Naive thymus-derived CD4-positive, alpha-beta T cell (primary cell): Measurements from ENCODE around the gene CELF5. TPM values are rescaled to one million over a fixed set of nuclear protein-coding genes. Genes with fewer than 3 reads are reported as not detected.
"Not testable (repeated sequence)": the region's sequence is repeated elsewhere in the genome, so short reads cannot be mapped to it uniquely, and the experiment has no call there.

Experiments used
- ATAC-seq: fragments of 150-1000 bp; cut with Tn5 transposase; 2 replicates; pipeline ENCODE4 v1.10.0; 2021; ENCODE audit warnings: mild to moderate bottlenecking, moderate library complexity
- CTCF ChIA-PET: fragments of 350-600 bp; sonication (Branson Sonifier 250); formaldehyde crosslinking; loops from one replicate; lab custom pipeline; 2021; ENCODE audit warnings: antibody characterized with exemption; lab: Charles Lee
- POLR2A ChIA-PET: fragments of 350-600 bp; sonication (Branson Sonifier 250); formaldehyde crosslinking; loops from one replicate; lab custom pipeline; 2021; ENCODE audit warnings: antibody characterized with exemption, inconsistent platforms; lab: Charles Lee
- DNase-seq, 9 donors: peaks; one replicate each; pipeline versions ENCODE4 v3.0.0 to v3.0.0-alpha.2; 2020 to 2022; ENCODE audit warnings: mixed read lengths in 1 of 9
- H3K27ac ChIP-seq: one replicate; pipeline ENCODE4 v1.7.0; 2013; ENCODE audit warnings: mild to moderate bottlenecking, low read depth, low read length, moderate library complexity
- H3K27me3 ChIP-seq, 2 donors: one replicate each; pipeline ENCODE4 v1.7.0; 2013; ENCODE audit warnings: low read length in 2 of 2, mild to moderate bottlenecking in 2 of 2, moderate library complexity in 2 of 2; ENCODE audit not compliant: control insufficient read depth in 2 of 2, insufficient read depth in 2 of 2
- H3K36me3 ChIP-seq, 3 experiments: 1 replicate in 2 of 3; 2 replicates in 1 of 3; pipeline ENCODE4 v1.7.0; 2013; ENCODE audit warnings: low read length in 3 of 3, mild to moderate bottlenecking in 3 of 3, moderate library complexity in 1 of 3; ENCODE audit not compliant: insufficient read depth in 3 of 3, control insufficient read depth in 2 of 3
- H3K4me1 ChIP-seq, 2 donors: one replicate each; pipeline ENCODE4 v1.7.0; 2013; ENCODE audit warnings: low read length in 2 of 2, mild to moderate bottlenecking in 2 of 2, moderate library complexity in 1 of 2; ENCODE audit not compliant: control insufficient read depth in 2 of 2, insufficient read depth in 2 of 2
- H3K4me3 ChIP-seq: 2 replicates; pipeline ENCODE4 v1.7.0; 2013; ENCODE audit warnings: mild to moderate bottlenecking, low read length
- H3K9me3 ChIP-seq, 3 experiments: 1 replicate in 2 of 3; 2 replicates in 1 of 3; pipeline ENCODE4 v1.7.0; 2013; ENCODE audit warnings: low read length in 3 of 3; ENCODE audit not compliant: control insufficient read depth in 2 of 3
- H3K27ac Mint-ChIP-seq, 9 donors: one replicate each; pipeline ENCODE4 v1.8.0; 2020 to 2022; ENCODE audit warnings: mixed read lengths in 9 of 9, mild to moderate bottlenecking in 8 of 9, moderate library complexity in 5 of 9, inconsistent platforms in 2 of 9
- H3K27me3 Mint-ChIP-seq, 5 donors: one replicate each; pipeline ENCODE4 v1.8.0; 2021 to 2022; ENCODE audit warnings: mixed read lengths in 5 of 5, mild to moderate bottlenecking in 1 of 5
- H3K36me3 Mint-ChIP-seq, 5 donors: one replicate each; pipeline ENCODE4 v1.8.0; 2020 to 2022; ENCODE audit warnings: mixed read lengths in 5 of 5, mild to moderate bottlenecking in 3 of 5, inconsistent platforms in 1 of 5
- H3K4me1 Mint-ChIP-seq, 7 donors: one replicate each; pipeline ENCODE4 v1.8.0; 2020 to 2022; ENCODE audit warnings: mixed read lengths in 7 of 7, mild to moderate bottlenecking in 3 of 7, inconsistent platforms in 1 of 7
- H3K4me3 Mint-ChIP-seq, 10 donors: one replicate each; pipeline ENCODE4 v1.8.0; 2020 to 2022; ENCODE audit warnings: mild to moderate bottlenecking in 10 of 10, mixed read lengths in 10 of 10, moderate library complexity in 6 of 10, inconsistent platforms in 2 of 10
- H3K9me3 Mint-ChIP-seq, 11 donors: one replicate each; pipeline ENCODE4 v1.8.0; 2020 to 2022; ENCODE audit warnings: mixed read lengths in 11 of 11, mild to moderate bottlenecking in 4 of 11, inconsistent platforms in 1 of 11, moderate library complexity in 1 of 11
- intact Hi-C, 2 donors: fragments of 100-400 bp; cut with micrococcal nuclease; formaldehyde crosslinking; loops; one replicate each; pipeline ENCODE4 v1.15.1; 2023
- polyA plus RNA-seq, 2 donors: library from polyadenylated mRNA; unstranded; fragments of 300-500 nt; fragmentation: Illumina TruSeq; gene quantifications; one replicate each; pipeline ENCODE4 v1.2.3, GENCODE V29; 2021
- total RNA-seq, 6 experiments: library from RNA in 5 of 6; stranded (reverse) in 5 of 6; gene quantifications; 1 replicate in 5 of 6; 2 replicates in 1 of 6; pipeline ENCODE4 v1.2.3 and lab custom pipeline; 2021 to 2026

The CELF5 gene
- total and polyA plus RNA-seq, 7 experiments from 2014 or later = 0.16 to 0.27 (median 0.17) TPM; not detected in 2

GRCh38 chr19:3211191-3211590 is 13.3 kb upstream of the CELF5 start:
- Histone ChIP-seq H3K4me1 (no peaks in the 10 kb centered on the region), H3K27ac (no peak overlapping the region), H3K27me3 (no peaks in the 10 kb centered on the region), H3K4me3 (no peak overlapping the region), H3K36me3 (peaks cover 0 to 26% (median 0%) of the 10 kb centered on the region in 3 experiments), H3K9me3 (no peaks in the 10 kb centered on the region)
- DNase-seq (peak in 1 of 9 donors; percentile 6), ATAC-seq (no peak)
- H3K27ac Mint-ChIP-seq = peak overlapping the region in 2 of 9 donors; percentile 25 to 55
- H3K27me3 Mint-ChIP-seq = no peaks in the 10 kb centered on the region
- H3K4me3 Mint-ChIP-seq = no peak overlapping the region
- intact Hi-C loops = no loop called here
- ChIA-PET POLR2A (interaction anchor here (0.5 to 1.0 kb wide), 5 partner anchors 25 to 1294 kb away, joined by 3 to 4 read pairs (median 3); partner anchors contain the start of gene NCLN), CTCF (interaction anchor here (0.6 to 1.0 kb wide), 5 partner anchors 12 to 318 kb away, joined by 3 to 6 read pairs (median 3); no protein-coding TSS in a partner anchor)
- H3K36me3 Mint-ChIP-seq = peaks cover 0 to 2% (median 0%) of the 10 kb centered on the region in 5 donors
- peaks cover 0 to 4% (median 0%) of the 10 kb centered on the region in 7 donors for H3K4me1 Mint-ChIP-seq
- no peaks in the 10 kb centered on the region for H3K9me3 Mint-ChIP-seq

- Mint-ChIP-seq H3K27me3 (no peaks in the 10 kb centered on the region), H3K9me3 (no peaks in the 10 kb centered on the region), H3K4me1 (peaks cover 0 to 4% (median 0%) of the 10 kb centered on the region in 7 donors), H3K27ac (no peak overlapping the region), H3K4me3 (no peak overlapping the region), H3K36me3 (peaks cover 0 to 5% (median 0%) of the 10 kb centered on the region in 5 donors)
- H3K27ac ChIP-seq = no peak overlapping the region
- H3K36me3 ChIP-seq = peaks cover 0 to 7% (median 0%) of the 10 kb centered on the region in 3 experiments
- H3K27me3 ChIP-seq = no peaks in the 10 kb centered on the region
- H3K4me1 ChIP-seq = no peaks in the 10 kb centered on the region
- ChIA-PET CTCF (no interaction called here), POLR2A (no interaction called here)
- no peak overlapping the region for H3K4me3 ChIP-seq
- DNase-seq (peak in 1 of 9 donors; percentile 2), ATAC-seq (no peak)
- no peaks in the 10 kb centered on the region for H3K9me3 ChIP-seq
- intact Hi-C loops = no loop called here
These were observed 11.3 kb upstream of the CELF5 start for GRCh38 chr19:3213159-3213558.

- DNase-seq (no peak), ATAC-seq (no peak)
- Histone ChIP-seq H3K27me3 (no peaks in the 10 kb centered on the region), H3K36me3 (no peaks in the 10 kb centered on the region), H3K4me1 (no peaks in the 10 kb centered on the region), H3K4me3 (no peak overlapping the region), H3K27ac (no peak overlapping the region), H3K9me3 (no peaks in the 10 kb centered on the region)
- peaks cover 0 to 5% (median 0%) of the 10 kb centered on the region in 5 donors for H3K36me3 Mint-ChIP-seq
- POLR2A ChIA-PET = no interaction called here
- CTCF ChIA-PET = no interaction called here
- H3K4me1 Mint-ChIP-seq = peaks cover 0 to 3% (median 0%) of the 10 kb centered on the region in 7 donors
- intact Hi-C loops = no loop called here
- H3K4me3 Mint-ChIP-seq = no peak overlapping the region
- H3K27me3 Mint-ChIP-seq = no peaks in the 10 kb centered on the region
- no peaks in the 10 kb centered on the region for H3K9me3 Mint-ChIP-seq
- H3K27ac Mint-ChIP-seq = no peak overlapping the region
These were observed 7.6 kb upstream of the CELF5 start for GRCh38 chr19:3216874-3217273.

DNA sequence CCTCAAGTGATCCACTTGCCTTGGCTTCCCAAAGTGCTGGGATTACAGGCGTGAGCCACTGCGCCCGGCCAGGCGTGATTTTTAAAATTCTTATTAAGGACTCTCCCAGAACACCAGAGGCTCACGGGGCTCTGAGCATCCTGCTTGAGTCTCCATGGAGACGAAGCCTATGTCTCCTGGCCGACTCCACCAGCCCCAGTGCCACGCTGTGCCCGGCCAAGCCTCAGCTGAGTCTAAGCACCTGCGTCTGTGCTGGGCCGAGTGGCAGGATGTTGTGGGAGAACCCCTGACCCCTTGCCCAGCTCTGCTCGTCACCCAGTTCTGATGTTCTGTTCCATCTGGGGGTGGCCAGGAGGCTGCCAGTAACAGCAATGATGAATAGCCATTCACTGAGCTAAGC is 3.9 kb upstream of the CELF5 start:
- intact Hi-C loops = no loop called here
- ATAC-seq = no peak
- Mint-ChIP-seq H3K27ac (no peak overlapping the region), H3K27me3 (peaks cover 0 to 14% (median 5%) of the 10 kb centered on the region in 5 donors), H3K4me3 (no peak overlapping the region), H3K4me1 (peaks cover 0 to 5% (median 0%) of the 10 kb centered on the region in 7 donors), H3K36me3 (peaks cover 0 to 5% (median 0%) of the 10 kb centered on the region in 5 donors), H3K9me3 (no peaks in the 10 kb centered on the region)
- no peaks in the 10 kb centered on the region for H3K9me3 ChIP-seq
- no peak overlapping the region for H3K27ac ChIP-seq
- CTCF ChIA-PET = interaction anchor here (1.2 kb wide), 1 partner anchor 30 kb away, joined by 3 read pairs; no protein-coding TSS in a partner anchor
- no peaks in the 10 kb centered on the region for H3K27me3 ChIP-seq
- no peaks in the 10 kb centered on the region for H3K4me1 ChIP-seq
- POLR2A ChIA-PET = no interaction called here
- H3K36me3 ChIP-seq = no peaks in the 10 kb centered on the region
- no peak overlapping the region for H3K4me3 ChIP-seq
- no peak for DNase-seq

GRCh38 chr19:3221576-3221975 is 2.9 kb upstream of the CELF5 start:
- H3K4me1 ChIP-seq, H3K9me3 ChIP-seq, H3K4me1 Mint-ChIP-seq, H3K36me3 ChIP-seq, H3K9me3 Mint-ChIP-seq, H3K4me3 Mint-ChIP-seq, DNase-seq, POLR2A ChIA-PET, H3K4me3 ChIP-seq, CTCF ChIA-PET, intact Hi-C loops, H3K36me3 Mint-ChIP-seq, ATAC-seq, H3K27ac ChIP-seq, H3K27me3 ChIP-seq, H3K27ac Mint-ChIP-seq: not testable (repeated sequence)
- peaks cover 3 to 20% (median 10%) of the 10 kb centered on the region in 5 donors for H3K27me3 Mint-ChIP-seq

DNA sequence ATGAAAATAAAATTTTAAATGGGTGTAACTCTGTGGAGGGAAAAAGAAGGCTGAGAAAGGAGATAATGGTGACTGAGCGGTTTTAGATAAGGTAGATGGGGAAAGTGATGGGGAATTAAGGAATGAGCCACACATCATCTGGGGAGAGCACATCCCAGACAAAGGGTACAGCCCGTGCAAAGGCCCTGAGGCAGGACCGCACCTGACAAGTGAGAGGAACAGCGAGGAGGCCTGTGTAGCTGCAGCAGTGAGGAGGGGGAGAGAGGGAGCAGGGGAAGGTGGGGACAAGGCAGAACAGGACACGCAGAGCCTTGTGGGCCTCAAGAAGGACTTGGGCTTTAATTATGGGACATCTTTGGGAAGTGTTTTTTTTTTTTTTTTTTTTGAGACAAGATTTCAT is 1.8 kb upstream of the CELF5 start:
- H3K27ac Mint-ChIP-seq = no peak overlapping the region
- H3K27ac ChIP-seq = no peak overlapping the region
- no peak overlapping the region for H3K4me3 ChIP-seq
- no peaks in the 10 kb centered on the region for H3K36me3 Mint-ChIP-seq
- H3K9me3 ChIP-seq = no peaks in the 10 kb centered on the region
- no peaks in the 10 kb centered on the region for H3K9me3 Mint-ChIP-seq
- ChIA-PET CTCF (interaction anchor here (0.6 kb wide), 2 partner anchors 112 to 1053 kb away, joined by 3 to 4 read pairs; no protein-coding TSS in a partner anchor), POLR2A (interaction anchor here (0.5 kb wide), 1 partner anchor 230 kb away, joined by 3 read pairs; no protein-coding TSS in a partner anchor)
- no peak for ATAC-seq
- H3K36me3 ChIP-seq = no peaks in the 10 kb centered on the region
- no peaks in the 10 kb centered on the region for H3K27me3 ChIP-seq
- DNase-seq = no peak
- peaks cover 0 to 5% (median 0%) of the 10 kb centered on the region in 7 donors for H3K4me1 Mint-ChIP-seq
- intact Hi-C loops = no loop called here
- H3K4me3 Mint-ChIP-seq = peak overlapping the region in 2 of 10 donors; percentile 20 to 49
- peaks cover 10 to 27% (median 15%) of the 10 kb centered on the region in 5 donors for H3K27me3 Mint-ChIP-seq
- H3K4me1 ChIP-seq = no peaks in the 10 kb centered on the region

DNA sequence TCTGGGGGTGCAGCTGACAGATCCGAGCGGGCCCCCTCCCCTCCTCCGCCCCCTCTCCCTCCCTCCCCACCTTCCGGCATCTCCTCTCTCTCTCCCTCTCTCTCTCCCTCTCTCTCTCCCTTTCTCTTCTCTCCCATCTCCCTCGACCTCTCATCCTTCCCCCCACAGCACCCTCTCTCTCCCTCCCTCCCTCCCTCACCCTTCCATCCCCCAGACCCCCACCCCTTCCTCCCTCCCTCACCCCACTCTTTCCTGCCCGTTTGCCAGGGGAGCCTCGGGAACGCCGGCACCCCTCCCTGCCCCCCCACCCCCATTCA is 666 bp downstream of the CELF5 start:
- peaks cover 0 to 5% (median 0%) of the 10 kb centered on the region in 7 donors for H3K4me1 Mint-ChIP-seq
- ChIA-PET POLR2A (no interaction called here), CTCF (interaction anchor here (1.5 kb wide), 1 partner anchor 82 kb away, joined by 3 read pairs; no protein-coding TSS in a partner anchor)
- H3K9me3 ChIP-seq = no peaks in the 10 kb centered on the region
- no peaks in the 10 kb centered on the region for H3K27me3 ChIP-seq
- no peak overlapping the region for H3K27ac Mint-ChIP-seq
- no peaks in the 10 kb centered on the region for H3K36me3 ChIP-seq
- no peak overlapping the region for H3K4me3 ChIP-seq
- H3K27ac ChIP-seq = no peak overlapping the region
- ATAC-seq (no peak), DNase-seq (no peak)
- peaks cover 15 to 43% (median 19%) of the 10 kb centered on the region in 5 donors for H3K27me3 Mint-ChIP-seq
- H3K4me1 ChIP-seq = no peaks in the 10 kb centered on the region
- intact Hi-C loops = loop anchor here in 1 of 2 donors (2.0 kb wide), 1 partner anchor 26 kb away; no protein-coding TSS in a partner anchor
- no peaks in the 10 kb centered on the region for H3K36me3 Mint-ChIP-seq
- H3K9me3 Mint-ChIP-seq = no peaks in the 10 kb centered on the region
- H3K4me3 Mint-ChIP-seq = peak overlapping the region in 4 of 10 donors; percentile 19 to 32 (median 30)
